GM12878 (cell line): ENCODE data around the gene RUBCNL. TPM values are rescaled to one million over a fixed set of nuclear protein-coding genes. Genes with fewer than 3 reads are reported as not detected.

Experiments
- ATAC-seq: fragments of 200-7000 bp; cut with Tn5 transposase; 3 replicates; pipeline ENCODE4 v1.9.1; 2020; ENCODE audit warnings: mild to moderate bottlenecking, moderate library complexity
- BruUV-seq: library from RNA; stranded (reverse); fragments of 400-500 nt; replicated peaks from 2 replicates; lab custom pipeline; 2021; lab: Mats Ljungman, UMichigan
- CTCF ChIA-PET: fragments of 300-600 bp; sonication (Branson Sonifier 250); formaldehyde crosslinking; extraction: SDS; loops from one replicate; lab custom pipeline; 2021; ENCODE audit warnings: inconsistent platforms; lab: Yijun Ruan, JAX
- POLR2A ChIA-PET: fragments of 350-600 bp; formaldehyde crosslinking; extraction: SDS; loops from one replicate; lab custom pipeline; 2021; ENCODE audit warnings: inconsistent platforms; lab: Charles Lee
- RAD21 ChIA-PET: fragments of 300-600 bp; sonication (Branson Sonifier 250); formaldehyde crosslinking; loops from one replicate; lab custom pipeline; 2023; ENCODE audit warnings: antibody characterized with exemption; ENCODE audit not compliant: unreplicated experiment; lab: Charles Lee
- SMC1A ChIA-PET: fragments of 300-600 bp; sonication (Branson Sonifier 250); formaldehyde crosslinking; loops from one replicate; lab custom pipeline; 2023; ENCODE audit not compliant: unreplicated experiment, uncharacterized antibody; lab: Charles Lee
- DNase-seq: peaks from one replicate; pipeline ENCODE4 v3.0.0-alpha.2; 2011; ENCODE audit warnings: low read depth, low spot score
- FAIRE-seq: peaks from 3 replicates; lab custom pipeline; 2011; peaks lifted over from hg19 to GRCh38; lab: Jason Lieb, UNC
- H2AFZ ChIP-seq: 2 replicates; pipeline ENCODE4 v1.6.0; 2011; ENCODE audit warnings: low read depth, low read length, control low read depth; ENCODE audit not compliant: control insufficient read depth
- H3K27ac ChIP-seq: 2 replicates; pipeline ENCODE4 v1.5.1; 2011; ENCODE audit warnings: control low read depth; ENCODE audit not compliant: control insufficient read depth, insufficient read depth
- H3K27me3 ChIP-seq, 2 experiments: replicated peaks in 1 of 2; 2 replicates each; pipeline versions ENCODE4 v1.6.0 to v1.6.1; 2011; ENCODE audit warnings: low read length in 1 of 2; ENCODE audit not compliant: control insufficient read depth in 2 of 2, insufficient read depth in 2 of 2
- H3K36me3 ChIP-seq, 2 experiments: 2 replicates each; pipeline ENCODE4 v1.5.1; 2011; ENCODE audit warnings: low read length in 1 of 2; ENCODE audit not compliant: control insufficient read depth in 2 of 2, insufficient read depth in 2 of 2
- H3K4me1 ChIP-seq: 2 replicates; pipeline ENCODE4 v1.6.1; 2011; ENCODE audit warnings: mild to moderate bottlenecking, low read length, moderate library complexity, mixed read lengths; ENCODE audit not compliant: control insufficient read depth, insufficient read depth
- H3K4me2 ChIP-seq: 2 replicates; pipeline ENCODE4 v1.6.0; 2011; ENCODE audit warnings: control low read depth; ENCODE audit not compliant: control insufficient read depth, insufficient read depth
- H3K4me3 ChIP-seq: fragments of 200-600 bp; sonication (generic); 2 replicates; pipeline ENCODE4 v1.5.1; 2016
- H3K79me2 ChIP-seq: 2 replicates; pipeline ENCODE4 v1.6.0; 2011; ENCODE audit warnings: low read length; ENCODE audit not compliant: control insufficient read depth, insufficient read depth
- H3K9ac ChIP-seq: 2 replicates; pipeline ENCODE4 v1.8.0; 2011; ENCODE audit warnings: low read length, control low read depth, mixed read lengths; ENCODE audit not compliant: control insufficient read depth, insufficient read depth
- H3K9me3 ChIP-seq: replicated peaks from 3 replicates; pipeline ENCODE4 v1.5.1; 2011; ENCODE audit warnings: mild to moderate bottlenecking, low read length; ENCODE audit not compliant: control insufficient read depth, insufficient read depth
- H4K20me1 ChIP-seq: 2 replicates; pipeline ENCODE4 v1.6.0; 2011; ENCODE audit not compliant: control insufficient read depth, insufficient read depth
- CBX3 ChIP-seq: fragments of 200-600 bp; sonication (generic); IDR thresholded peaks from 2 replicates; pipeline ENCODE4 v1.6.1; 2016; ENCODE audit warnings: low read depth, borderline replicate concordance
- CTCF ChIP-seq, 3 experiments: IDR thresholded peaks in 2 of 3; conservative IDR thresholded peaks in 1 of 3; 2 replicates each; pipeline ENCODE4 v1.5.1; 2011; ENCODE audit warnings: low read depth in 3 of 3, low read length in 3 of 3, mild to moderate bottlenecking in 3 of 3, control low read depth in 2 of 3, moderate library complexity in 2 of 3, inconsistent platforms in 1 of 3, mixed read lengths in 1 of 3; ENCODE audit not compliant: control insufficient read depth in 2 of 3, insufficient read depth in 1 of 3; ENCODE audit errors: extremely low read depth in 1 of 3
- GABPA ChIP-seq: IDR thresholded peaks from 2 replicates; pipeline ENCODE4 v1.6.1; 2014; ENCODE audit warnings: antibody characterized with exemption, low read depth, mild to moderate bottlenecking, inconsistent platforms
- GATAD2B ChIP-seq: fragments of 450-650 bp; conservative IDR thresholded peaks from 2 replicates; pipeline ENCODE4 v1.6.1; 2017; ENCODE audit warnings: low read depth, mild to moderate bottlenecking, moderate library complexity
- MTA2 ChIP-seq: fragments of 450-650 bp; IDR thresholded peaks from 2 replicates; pipeline ENCODE4 v1.6.1; 2016; ENCODE audit warnings: low read depth, mild to moderate bottlenecking, moderate library complexity
- MXI1 ChIP-seq: fragments of 150-350 bp; IDR thresholded peaks from 2 replicates; pipeline ENCODE4 v1.6.1; 2011; ENCODE audit warnings: low read depth, mild to moderate bottlenecking, inconsistent platforms, low read length, improper control_type of control experiment
- NBN ChIP-seq: fragments of 450-650 bp; IDR thresholded peaks from 2 replicates; pipeline ENCODE4 v1.6.1; 2016
- NFIC ChIP-seq: IDR thresholded peaks from 2 replicates; pipeline ENCODE4 v1.6.1; 2012; ENCODE audit warnings: low read depth, mild to moderate bottlenecking, inconsistent platforms, low read length, moderate library complexity
- NR2C2 ChIP-seq: IDR thresholded peaks from 2 replicates; pipeline ENCODE4 v1.6.1; 2011; ENCODE audit warnings: borderline replicate concordance, low read depth; ENCODE audit not compliant: control insufficient read depth, insufficient read length
- POLR2AphosphoS2 ChIP-seq: IDR thresholded peaks from 2 replicates; pipeline ENCODE4 v1.6.1; 2011; ENCODE audit warnings: low read depth, mild to moderate bottlenecking, low read length, improper control_type of control experiment, moderate library complexity
- SIN3A ChIP-seq: IDR thresholded peaks from 2 replicates; pipeline ENCODE4 v1.6.1; 2012; ENCODE audit warnings: low read depth, low read length, improper control_type of control experiment
- SKIL ChIP-seq: fragments of 450-650 bp; IDR thresholded peaks from 2 replicates; pipeline ENCODE4 v1.6.1; 2017; ENCODE audit warnings: mild to moderate bottlenecking, low read depth, inconsistent platforms; ENCODE audit not compliant: poor library complexity, severe bottlenecking
- SRF ChIP-seq, 2 experiments: IDR thresholded peaks; 2 replicates each; pipeline ENCODE4 v1.6.1; 2011; ENCODE audit warnings: low read depth in 2 of 2, low read length in 2 of 2, mild to moderate bottlenecking in 1 of 2, moderate library complexity in 1 of 2
- SUPT20H ChIP-seq: IDR thresholded peaks from 2 replicates; pipeline ENCODE4 v1.6.1; 2011; ENCODE audit warnings: low read depth, mild to moderate bottlenecking, low read length, moderate library complexity, borderline replicate concordance; ENCODE audit not compliant: control insufficient read depth
- SUZ12 ChIP-seq: fragments of 200-600 bp; sonication (generic); IDR thresholded peaks from one replicate; pipeline ENCODE4 v1.6.1; 2018; ENCODE audit warnings: antibody characterized with exemption, mild to moderate bottlenecking; ENCODE audit not compliant: unreplicated experiment
- ZBTB4 ChIP-seq: fragments of 450-650 bp; formaldehyde crosslinking; IDR thresholded peaks from 2 replicates; pipeline ENCODE4 v1.4.0; 2022; ENCODE audit warnings: mild to moderate bottlenecking, moderate library complexity
- ZNF217 ChIP-seq: fragments of 450-650 bp; IDR thresholded peaks from 2 replicates; pipeline ENCODE4 v1.6.1; 2017; ENCODE audit warnings: antibody characterized with exemption, mild to moderate bottlenecking
- WGBS: methylation state at CpG from one replicate; pipeline ENCODE4 v1.1.6; 2016; ENCODE audit warnings: low lambda C conversion rate; ENCODE audit not compliant: insufficient replicate concordance, insufficient coverage; ENCODE audit errors: missing lambda C conversion rate; 5-methylcytosine and 5-hydroxymethylcytosine counted together
- in situ Hi-C: fragments of 300-500 bp; cut with MboI; formaldehyde crosslinking; loops from 9 replicates; pipeline ENCODE4 v1.14.3; 2018; ENCODE audit warnings: mixed read lengths
- intact Hi-C: fragments of 100-400 bp; cut with micrococcal nuclease; formaldehyde crosslinking; loops from one replicate; pipeline ENCODE4 v1.14.2; 2022; ENCODE audit not compliant: unreplicated experiment
- polyA plus RNA-seq, 11 experiments: library from polyadenylated mRNA; depleted of rRNA in 4 of 11; unstranded in 6 of 11; stranded (reverse) in 5 of 11; fragments of >200 nt; fragmentation: Nextera tagmentation in 4 of 11; fragmentation: Illumina TruSeq in 1 of 11; extraction: Ambion mirVana in 4 of 11; extraction: Trizol in 1 of 11; gene quantifications; 1 replicate in 1 of 11; 2 replicates in 10 of 11; pipeline versions ENCODE4 v1.2.1 to v1.2.3, GENCODE V29; 2011 to 2016; ENCODE audit warnings: inconsistent platforms in 2 of 11, missing spikeins in 2 of 11, low read depth in 1 of 11
- total RNA-seq, 4 experiments: library from RNA; depleted of rRNA in 3 of 4; stranded (reverse); fragments of >200 nt in 3 of 4; fragmentation: Illumina TruSeq in 1 of 4; extraction: Trizol in 1 of 4; gene quantifications; 2 replicates each; pipeline versions ENCODE4 v1.2.1 to v1.2.3, GENCODE V29; 2013 to 2021

Gene RUBCNL
- total and polyA plus RNA-seq, 10 of the 15 experiments (the other 5 are each of a cell fraction or from before 2014, with no cell fraction given), result 0.71 to 51.9 (median 38.2) TPM

GRCh38 chr13:46359714-46360113 is 27.3 kb downstream of the RUBCNL start:
- FAIRE-seq (no peak), DNase-seq (no peak), ATAC-seq (no peak)
- ChIA-PET CTCF (interaction anchor here (0.6 to 1.1 kb wide), 2 partner anchors 24 to 533 kb away, joined by 3 to 4 read pairs; no protein-coding TSS in a partner anchor), SMC1A (no interaction called here), RAD21 (no interaction called here), POLR2A (no interaction called here)
- intact Hi-C loops (no loop called here), in situ Hi-C loops (no loop called here)
- Histone ChIP-seq H2AFZ (no peak overlapping the region), H3K27me3 (no peaks in the 10 kb centered on the region), H4K20me1 (no peaks in the 10 kb centered on the region), H3K9me3 (peaks cover 2% of the 10 kb centered on the region; the same call in 2 of the 3 replicates), H3K4me3 (no peak overlapping the region), H3K27ac (no peak overlapping the region), H3K36me3 (peaks cover 2 to 29% of the 10 kb centered on the region in 2 experiments), H3K4me2 (no peak overlapping the region), H3K79me2 (no peaks in the 10 kb centered on the region), H3K9ac (no peak overlapping the region), H3K4me1 (no peaks in the 10 kb centered on the region; the same call in 1 of the 2 replicates)
- WGBS, result 68% methylated on average over 1 of the region's 1 CpG
- no TSS peak for BruUV-seq
- TF ChIP-seq GABPA, result no peak
- no peak for TF ChIP-seq CTCF (IDR thresholded peaks at IDR 0.05 in 2 of 3, conservative IDR thresholded peaks at IDR 0.05 in 1 of 3; ENCODE audit: control insufficient read depth in 2 of 3, extremely low read depth in 1 of 3, insufficient read depth in 1 of 3, low read depth in 3 of 3, low read length in 3 of 3)
- no peak for TF ChIP-seq MXI1
- no peak for TF ChIP-seq ZNF217
- no peak for TF ChIP-seq POLR2AphosphoS2
- TF ChIP-seq ZBTB4 (CRISPR knock-in tag), result no peak
- no peak for TF ChIP-seq SKIL
- TF ChIP-seq SRF (IDR thresholded peaks at IDR 0.05; ENCODE audit: low read depth in 2 of 2, low read length in 2 of 2), result no peak
- TF ChIP-seq CBX3, result no peak
- no peak for TF ChIP-seq NR2C2
- TF ChIP-seq MTA2, result no peak
- TF ChIP-seq NBN, result no peak
- no peak for TF ChIP-seq SIN3A
- no peak for TF ChIP-seq NFIC
- TF ChIP-seq GATAD2B, result no peak
- TF ChIP-seq SUZ12, result no peak
- no peak for TF ChIP-seq SUPT20H
